Hepatocyte (in vitro differentiated cells): Measurements from ENCODE around the gene PTPN9.
"Not testable (repeated sequence)": the region's sequence is repeated elsewhere in the genome, so short reads cannot be mapped to it uniquely, and the experiment has no call there.

Experiments used
- CTCF ChIP-seq: fragments of 200-600 bp; sonication (generic); IDR thresholded peaks from 2 replicates; pipeline ENCODE4 v1.5.1; 2016; ENCODE audit warnings: antibody characterized with exemption, mild to moderate bottlenecking; ENCODE audit not compliant: poor library complexity
- EZH2phosphoT487 ChIP-seq: fragments of 200-600 bp; sonication (generic); IDR thresholded peaks from one replicate; pipeline ENCODE4 v1.6.1; 2018; ENCODE audit warnings: antibody characterized with exemption, mild to moderate bottlenecking, low read depth, moderate library complexity; ENCODE audit not compliant: unreplicated experiment, severe bottlenecking

- TF ChIP-seq CTCF, EZH2phosphoT487: not testable (repeated sequence)
Measured at GRCh38 chr15:75559360-75559759, 19.8 kb downstream of the PTPN9 start.
